ENCODE results near the gene BCAS1. TPM values are rescaled to one million over a fixed set of nuclear protein-coding genes. Genes with fewer than 3 reads are reported as not detected.

The BCAS1 gene
- total RNA-seq, 1 experiment from 2014 or later = 1.2 TPM

GRCh38 chr20:53985150-53985518 lies 85.3 kb downstream of the BCAS1 start:
- H3K9me3 Mint-ChIP-seq (ENCODE audit: unreplicated experiment) = no peaks in the 10 kb centered on the region
- no peak for DNase-seq
- Histone ChIP-seq H3K4me1 (no peaks in the 10 kb centered on the region), H3K4me3 (ENCODE audit: low read depth, low read length) (no peak overlapping the region), H3K36me3 (ENCODE audit: control insufficient read depth, insufficient read depth, low read length) (no peaks in the 10 kb centered on the region), H3K9me3 (no peaks in the 10 kb centered on the region), H3K27me3 (replicated peaks; ENCODE audit: control insufficient read depth, insufficient read depth, low read length) (0 out of 2 replicates have a peak, but pooled peaks cover 1% of the 10 kb centered on the region)
- TF ChIP-seq, protein P1, sequence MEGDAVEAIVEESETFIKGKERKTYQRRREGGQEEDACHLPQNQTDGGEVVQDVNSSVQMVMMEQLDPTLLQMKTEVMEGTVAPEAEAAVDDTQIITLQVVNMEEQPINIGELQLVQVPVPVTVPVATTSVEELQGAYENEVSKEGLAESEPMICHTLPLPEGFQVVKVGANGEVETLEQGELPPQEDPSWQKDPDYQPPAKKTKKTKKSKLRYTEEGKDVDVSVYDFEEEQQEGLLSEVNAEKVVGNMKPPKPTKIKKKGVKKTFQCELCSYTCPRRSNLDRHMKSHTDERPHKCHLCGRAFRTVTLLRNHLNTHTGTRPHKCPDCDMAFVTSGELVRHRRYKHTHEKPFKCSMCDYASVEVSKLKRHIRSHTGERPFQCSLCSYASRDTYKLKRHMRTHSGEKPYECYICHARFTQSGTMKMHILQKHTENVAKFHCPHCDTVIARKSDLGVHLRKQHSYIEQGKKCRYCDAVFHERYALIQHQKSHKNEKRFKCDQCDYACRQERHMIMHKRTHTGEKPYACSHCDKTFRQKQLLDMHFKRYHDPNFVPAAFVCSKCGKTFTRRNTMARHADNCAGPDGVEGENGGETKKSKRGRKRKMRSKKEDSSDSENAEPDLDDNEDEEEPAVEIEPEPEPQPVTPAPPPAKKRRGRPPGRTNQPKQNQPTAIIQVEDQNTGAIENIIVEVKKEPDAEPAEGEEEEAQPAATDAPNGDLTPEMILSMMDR (IDR thresholded peaks at IDR 0.05; ENCODE audit: insufficient read depth in 1 of 2, low read depth in 1 of 2, low read length in 1 of 2, severe bottlenecking in 1 of 2, unreplicated experiment in 1 of 2) = no peak
- BruUV-seq (replicated peaks) = no TSS peak
- no peak overlapping the region for H3K4me3 Mint-ChIP-seq (ENCODE audit: unreplicated experiment)
- ChIA-PET POLR2A (no interaction called here), CTCF (no interaction called here)
- no peaks in the 10 kb centered on the region for H3K4me1 Mint-ChIP-seq (ENCODE audit: low read depth, unreplicated experiment)
- H3K27me3 Mint-ChIP-seq (ENCODE audit: insufficient read depth, unreplicated experiment) = peaks cover 22% of the 10 kb centered on the region
- H3K27ac Mint-ChIP-seq (ENCODE audit: unreplicated experiment) = no peak overlapping the region
- intact Hi-C loops (cut with micrococcal nuclease; ENCODE audit: unreplicated experiment) = no loop called here
- no peaks in the 10 kb centered on the region for H3K36me3 Mint-ChIP-seq (ENCODE audit: insufficient read depth, unreplicated experiment)

DNA sequence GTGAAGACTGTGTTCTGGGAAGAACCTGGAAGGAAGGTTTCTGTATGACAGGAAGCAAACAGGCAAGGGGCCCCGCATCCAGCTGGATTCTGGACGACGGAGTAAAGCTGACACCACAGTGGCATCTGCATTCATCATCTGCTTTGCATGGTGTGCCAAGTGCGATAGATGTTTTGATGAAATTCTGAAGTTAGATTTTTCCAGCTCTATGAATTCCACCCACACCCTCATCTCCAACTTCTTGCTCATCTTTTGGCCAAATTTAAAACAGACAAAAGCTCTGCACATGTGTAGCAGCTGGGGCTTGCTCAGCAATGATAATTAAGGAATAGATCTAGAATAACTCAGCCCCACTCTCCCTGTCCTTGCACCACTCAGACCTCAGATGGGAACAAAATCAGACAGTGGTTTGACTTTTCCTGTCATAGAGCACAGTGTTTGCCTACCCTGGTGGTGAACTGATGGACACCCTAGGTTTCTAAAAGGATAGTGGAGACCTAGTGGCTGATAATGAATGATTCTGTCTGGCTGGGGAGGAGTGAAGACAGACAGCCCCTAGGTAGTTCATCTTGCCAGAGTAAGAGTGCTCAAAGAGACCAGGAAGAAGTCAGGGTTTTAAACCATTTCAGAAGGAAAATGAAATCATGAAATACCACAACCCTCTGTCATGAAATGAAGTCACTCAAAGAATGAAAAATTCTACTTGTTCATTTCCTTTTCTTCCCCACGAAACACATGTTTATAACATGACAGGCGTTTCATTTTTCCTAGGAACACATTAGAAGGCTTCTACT lies 85.8 kb downstream of the BCAS1 start:
- no peaks in the 10 kb centered on the region for H3K36me3 ChIP-seq (ENCODE audit: control insufficient read depth, insufficient read depth, low read length)
- H3K27ac Mint-ChIP-seq (ENCODE audit: unreplicated experiment) = no peak overlapping the region
- no peak for DNase-seq
- TF ChIP-seq, protein P1 (IDR thresholded peaks at IDR 0.05; ENCODE audit: insufficient read depth in 1 of 2, low read depth in 1 of 2, low read length in 1 of 2, severe bottlenecking in 1 of 2, unreplicated experiment in 1 of 2) = no peak
- H3K4me1 ChIP-seq = no peaks in the 10 kb centered on the region
- H3K9me3 ChIP-seq = no peaks in the 10 kb centered on the region
- no peak overlapping the region for H3K4me3 ChIP-seq (ENCODE audit: low read depth, low read length)
- no TSS peak for BruUV-seq (replicated peaks)
- CTCF ChIA-PET = no interaction called here
- peaks cover 19% of the 10 kb centered on the region for H3K27me3 Mint-ChIP-seq (ENCODE audit: insufficient read depth, unreplicated experiment)
- H3K4me3 Mint-ChIP-seq (ENCODE audit: unreplicated experiment) = no peak overlapping the region
- H3K36me3 Mint-ChIP-seq (ENCODE audit: insufficient read depth, unreplicated experiment) = no peaks in the 10 kb centered on the region
- H3K4me1 Mint-ChIP-seq (ENCODE audit: low read depth, unreplicated experiment) = no peaks in the 10 kb centered on the region
- intact Hi-C loops (cut with micrococcal nuclease; ENCODE audit: unreplicated experiment) = no loop called here
- POLR2A ChIA-PET = no interaction called here
- H3K27me3 ChIP-seq (replicated peaks; ENCODE audit: control insufficient read depth, insufficient read depth, low read length) = 0 out of 2 replicates have a peak, but pooled peaks cover 1% of the 10 kb centered on the region
- H3K9me3 Mint-ChIP-seq (ENCODE audit: unreplicated experiment) = no peaks in the 10 kb centered on the region

DNA sequence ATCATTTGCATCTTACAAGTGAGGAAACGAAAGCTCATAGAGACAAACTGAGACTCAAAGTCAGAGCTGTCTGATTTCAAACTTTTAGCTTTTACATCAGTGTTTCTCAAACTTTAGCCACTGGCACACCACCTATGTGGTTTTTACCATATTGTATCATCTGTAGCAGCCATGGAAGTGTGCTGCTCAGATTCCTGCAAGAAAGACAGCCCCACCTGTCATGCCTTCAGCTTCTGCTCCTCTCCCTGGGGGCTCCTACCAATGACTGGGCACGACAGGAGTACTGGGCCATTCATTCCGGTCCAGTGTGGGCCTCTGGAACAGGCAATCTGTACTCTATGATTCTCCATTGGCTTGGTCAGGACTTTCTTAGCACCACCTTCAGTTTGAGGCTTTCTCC lies 87.0 kb downstream of the BCAS1 start:
- Histone ChIP-seq H3K4me3 (ENCODE audit: low read depth, low read length) (no peak overlapping the region), H3K4me1 (no peaks in the 10 kb centered on the region), H3K9me3 (no peaks in the 10 kb centered on the region), H3K36me3 (ENCODE audit: control insufficient read depth, insufficient read depth, low read length) (no peaks in the 10 kb centered on the region), H3K27me3 (replicated peaks; ENCODE audit: control insufficient read depth, insufficient read depth, low read length) (0 out of 2 replicates have a peak, but pooled peaks cover 1% of the 10 kb centered on the region)
- Mint-ChIP-seq H3K36me3 (ENCODE audit: insufficient read depth, unreplicated experiment) (no peaks in the 10 kb centered on the region), H3K4me1 (ENCODE audit: low read depth, unreplicated experiment) (no peaks in the 10 kb centered on the region), H3K27ac (ENCODE audit: unreplicated experiment) (no peak overlapping the region), H3K27me3 (ENCODE audit: insufficient read depth, unreplicated experiment) (peaks cover 17% of the 10 kb centered on the region), H3K4me3 (ENCODE audit: unreplicated experiment) (no peak overlapping the region), H3K9me3 (ENCODE audit: unreplicated experiment) (no peaks in the 10 kb centered on the region)
- BruUV-seq (replicated peaks) = no TSS peak
- ChIA-PET CTCF (no interaction called here), POLR2A (interaction anchor here (0.6 kb wide), 1 partner anchor 649 kb away, joined by 3 read pairs; no protein-coding TSS in a partner anchor)
- intact Hi-C loops (cut with micrococcal nuclease; ENCODE audit: unreplicated experiment) = no loop called here
- TF ChIP-seq, protein P1 (IDR thresholded peaks at IDR 0.05; ENCODE audit: insufficient read depth in 1 of 2, low read depth in 1 of 2, low read length in 1 of 2, severe bottlenecking in 1 of 2, unreplicated experiment in 1 of 2) = no peak
- no peak for DNase-seq
